ENCODE data around the gene MTX2.
"Not testable (repeated sequence)": the region's sequence is repeated elsewhere in the genome, so short reads cannot be mapped to it uniquely, and the experiment has no call there.

MTX2 gene

DNA sequence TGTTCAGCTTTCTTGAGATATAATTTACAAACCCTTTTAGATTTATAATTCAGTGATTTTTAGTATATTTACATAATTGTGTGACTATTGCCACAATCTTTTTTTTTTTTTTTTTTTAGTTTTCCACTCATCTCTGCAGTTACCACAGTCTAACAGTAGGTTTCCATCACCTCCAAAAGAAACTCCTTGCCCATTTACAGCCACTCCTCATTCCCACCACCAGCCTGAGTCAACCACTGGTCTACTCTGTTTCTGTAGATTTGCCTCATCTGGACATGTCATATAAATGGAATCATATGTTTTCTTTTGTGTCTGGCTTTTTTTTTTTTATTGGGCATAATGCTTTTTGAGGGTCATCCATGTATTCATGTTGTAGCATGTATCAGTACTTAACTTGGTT lies 16.1 kb downstream of the MTX2 start:
- Histone ChIP-seq H3K27me3 (ENCODE audit: control insufficient read depth, insufficient read depth, low read length) (no peaks in the 10 kb centered on the region), H3K4me1 (ENCODE audit: control insufficient read depth, insufficient read depth, low read length) (no peaks in the 10 kb centered on the region), H3K27ac (ENCODE audit: low read length) (no peak overlapping the region), H3K36me3 (ENCODE audit: control insufficient read depth, insufficient read depth, low read length) (no peaks in the 10 kb centered on the region), H3K9me3 (ENCODE audit: control insufficient read depth, insufficient read depth, low read length) (no peaks in the 10 kb centered on the region), H3K4me3 (ENCODE audit: low read length) (no peak overlapping the region)
- no peak for DNase-seq (ENCODE audit: low read depth, low spot score)

DNA sequence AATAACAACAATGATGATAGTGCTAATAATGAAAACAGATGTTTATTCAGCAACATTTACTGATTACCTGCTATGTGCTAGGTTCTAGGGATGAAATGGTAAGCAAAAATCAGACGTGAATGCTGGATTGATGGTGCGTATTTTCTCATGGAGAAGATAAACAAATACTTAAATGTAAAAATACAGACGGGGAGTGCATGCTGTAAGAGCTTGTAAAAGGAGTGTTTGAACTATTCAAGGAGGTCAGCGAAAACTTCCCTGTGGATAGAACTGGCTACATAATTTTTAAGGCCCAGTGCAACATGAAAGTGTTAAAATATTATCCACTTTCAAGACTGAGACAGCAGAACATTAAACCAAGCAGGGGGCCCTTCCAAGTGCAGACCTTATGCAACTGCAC lies 22.1 kb downstream of the MTX2 start:
- H3K9me3 ChIP-seq (ENCODE audit: control insufficient read depth, insufficient read depth, low read length) = no peaks in the 10 kb centered on the region
- no CpG with 5 or more reads among the region's 4 CpGs for WGBS (ENCODE audit: insufficient coverage, insufficient read length)

DNA sequence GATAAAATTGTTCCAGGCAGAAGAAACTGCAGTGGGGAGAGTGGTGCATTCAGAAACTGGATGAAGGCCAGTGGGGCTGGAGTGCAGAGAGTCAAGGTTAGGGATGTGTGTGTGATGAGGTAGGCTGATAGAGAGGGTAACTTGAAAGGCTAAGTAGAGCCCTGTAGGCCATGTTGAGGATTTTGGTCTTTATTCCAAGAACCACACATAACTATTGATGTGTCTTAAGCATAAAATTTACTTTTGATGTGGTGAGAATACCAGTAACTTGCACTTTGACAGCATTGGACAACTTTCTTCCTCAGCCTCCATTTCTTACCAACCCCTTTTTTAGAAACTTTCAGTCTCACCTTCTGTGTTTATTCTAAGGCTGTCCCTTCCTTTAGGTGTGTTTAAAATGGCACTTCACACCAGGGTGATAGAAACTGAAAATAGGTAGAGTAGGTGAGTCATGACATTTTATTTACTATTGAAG lies 22.6 kb downstream of the MTX2 start:
- H3K27ac ChIP-seq (ENCODE audit: low read length) = no peak overlapping the region
- DNase-seq (ENCODE audit: low read depth, low spot score) = no peak
- no peaks in the 10 kb centered on the region for H3K4me1 ChIP-seq (ENCODE audit: control insufficient read depth, insufficient read depth, low read length)
- no peaks in the 10 kb centered on the region for H3K27me3 ChIP-seq (ENCODE audit: control insufficient read depth, insufficient read depth, low read length)
- no peak overlapping the region for H3K4me3 ChIP-seq (ENCODE audit: low read length)
- no peaks in the 10 kb centered on the region for H3K36me3 ChIP-seq (ENCODE audit: control insufficient read depth, insufficient read depth, low read length)
- no peaks in the 10 kb centered on the region for H3K9me3 ChIP-seq (ENCODE audit: control insufficient read depth, insufficient read depth, low read length)

More for the DNA sequence above, 22.1 kb downstream of the MTX2 start:
- H3K27me3 ChIP-seq (ENCODE audit: control insufficient read depth, insufficient read depth, low read length) = no peaks in the 10 kb centered on the region
- DNase-seq (ENCODE audit: low read depth, low spot score) = no peak
- H3K4me1 ChIP-seq (ENCODE audit: control insufficient read depth, insufficient read depth, low read length) = no peaks in the 10 kb centered on the region
- H3K4me3 ChIP-seq (ENCODE audit: low read length) = no peak overlapping the region
- H3K36me3 ChIP-seq (ENCODE audit: control insufficient read depth, insufficient read depth, low read length) = no peaks in the 10 kb centered on the region
- H3K27ac ChIP-seq (ENCODE audit: low read length) = no peak overlapping the region

DNA sequence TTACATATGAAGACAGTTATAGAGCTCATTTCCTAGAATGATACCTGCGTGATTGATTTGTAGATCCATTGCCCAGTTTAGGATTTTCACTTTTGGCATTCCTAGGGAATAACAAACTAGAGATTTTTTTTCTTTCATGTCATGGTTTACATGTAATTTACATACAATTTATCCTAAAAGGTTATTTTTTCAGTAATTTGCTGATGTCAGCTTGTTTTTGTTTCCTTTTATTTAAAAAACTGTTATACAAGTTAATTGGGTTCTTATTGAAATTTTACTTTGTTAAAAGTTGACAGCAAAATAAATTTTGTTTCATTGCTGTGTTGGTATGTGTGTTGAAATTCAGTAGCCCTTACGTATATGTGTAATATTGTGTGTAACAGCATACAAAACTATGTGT lies 23.4 kb downstream of the MTX2 start:
- Histone ChIP-seq H3K36me3 (ENCODE audit: control insufficient read depth, insufficient read depth, low read length) (no peaks in the 10 kb centered on the region), H3K27me3 (ENCODE audit: control insufficient read depth, insufficient read depth, low read length) (no peaks in the 10 kb centered on the region), H3K9me3 (ENCODE audit: control insufficient read depth, insufficient read depth, low read length) (no peaks in the 10 kb centered on the region), H3K27ac (ENCODE audit: low read length) (no peak overlapping the region), H3K4me1 (ENCODE audit: control insufficient read depth, insufficient read depth, low read length) (no peaks in the 10 kb centered on the region), H3K4me3 (ENCODE audit: low read length) (no peak overlapping the region)
- WGBS (ENCODE audit: insufficient coverage, insufficient read length) = no CpG with 5 or more reads among the region's 2 CpGs
- DNase-seq (ENCODE audit: low read depth, low spot score) = no peak

DNA sequence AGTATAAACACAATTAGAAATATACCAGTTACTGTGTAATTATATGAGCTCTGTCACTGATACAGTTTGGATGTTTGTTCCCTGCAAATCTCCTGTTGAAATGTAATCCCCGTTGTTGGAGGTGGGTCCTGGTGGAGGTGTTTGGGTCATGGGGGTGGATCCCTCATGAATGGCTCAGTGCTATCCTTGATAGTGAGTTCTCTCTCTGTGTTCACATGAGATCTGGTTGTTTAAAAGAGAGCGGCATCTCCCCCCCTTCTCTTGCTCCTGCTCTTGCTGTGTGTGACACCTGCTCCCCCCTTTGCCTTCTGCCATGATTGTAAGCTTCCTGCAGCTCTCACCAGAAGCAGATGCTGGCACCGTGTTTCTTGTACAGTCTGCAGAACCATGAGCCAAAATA lies 24.1 kb downstream of the MTX2 start:
- H3K4me3 ChIP-seq (ENCODE audit: low read length) = no peak overlapping the region
- no CpG with 5 or more reads among the region's 3 CpGs for WGBS (ENCODE audit: insufficient coverage, insufficient read length)
- no peak for DNase-seq (ENCODE audit: low read depth, low spot score)
- no peaks in the 10 kb centered on the region for H3K4me1 ChIP-seq (ENCODE audit: control insufficient read depth, insufficient read depth, low read length)
- H3K36me3 ChIP-seq (ENCODE audit: control insufficient read depth, insufficient read depth, low read length) = no peaks in the 10 kb centered on the region
- no peaks in the 10 kb centered on the region for H3K27me3 ChIP-seq (ENCODE audit: control insufficient read depth, insufficient read depth, low read length)
- no peaks in the 10 kb centered on the region for H3K9me3 ChIP-seq (ENCODE audit: control insufficient read depth, insufficient read depth, low read length)
- no peak overlapping the region for H3K27ac ChIP-seq (ENCODE audit: low read length)

DNA sequence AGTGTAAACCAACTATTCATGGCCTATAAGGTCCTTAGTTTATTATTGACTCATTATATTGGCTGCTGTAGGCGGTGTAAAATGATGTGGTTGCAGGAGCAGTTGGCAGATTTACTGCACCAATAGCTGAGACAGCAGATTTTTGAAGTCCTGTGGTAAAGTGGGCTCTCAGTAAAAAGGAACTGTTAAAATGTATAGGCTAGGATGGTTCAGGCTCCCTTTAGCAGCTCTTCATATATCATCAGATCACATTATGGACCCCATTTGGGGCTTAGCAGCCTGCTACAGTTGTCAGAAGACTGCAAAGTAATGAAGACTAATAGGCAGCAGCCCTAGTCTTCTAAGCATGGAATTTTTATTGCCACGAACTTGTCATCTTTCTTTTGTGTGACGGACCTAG lies 27.8 kb downstream of the MTX2 start:
- no peak for DNase-seq (ENCODE audit: low read depth, low spot score)
- Histone ChIP-seq H3K4me3 (ENCODE audit: low read length) (no peak overlapping the region), H3K4me1 (ENCODE audit: control insufficient read depth, insufficient read depth, low read length) (no peaks in the 10 kb centered on the region), H3K27ac (ENCODE audit: low read length) (no peak overlapping the region), H3K36me3 (ENCODE audit: control insufficient read depth, insufficient read depth, low read length) (no peaks in the 10 kb centered on the region), H3K27me3 (ENCODE audit: control insufficient read depth, insufficient read depth, low read length) (no peaks in the 10 kb centered on the region), H3K9me3 (ENCODE audit: control insufficient read depth, insufficient read depth, low read length) (no peaks in the 10 kb centered on the region)
- WGBS (ENCODE audit: insufficient coverage, insufficient read length) = no CpG with 5 or more reads among the region's 3 CpGs

DNA sequence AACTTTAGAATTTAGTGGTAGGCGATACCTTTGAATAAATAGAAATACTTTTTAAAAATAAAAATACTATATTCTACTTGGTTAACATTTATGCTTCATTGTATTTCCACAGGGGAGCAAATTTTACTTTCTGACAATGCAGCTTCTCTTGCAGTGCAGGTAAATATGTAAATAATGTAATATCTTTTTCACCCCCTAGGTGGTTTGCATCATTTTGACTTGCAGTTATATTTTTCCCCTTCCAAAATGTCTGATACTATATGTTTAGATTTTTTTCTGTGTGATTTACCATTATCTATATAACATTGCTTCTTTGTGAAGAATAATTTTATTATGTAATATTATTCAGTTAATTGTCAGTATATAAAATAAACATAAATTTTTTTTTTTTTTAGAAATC lies 28.5 kb downstream of the MTX2 start:
- WGBS (ENCODE audit: insufficient coverage, insufficient read length) = no CpG with 5 or more reads among the region's 1 CpG
- H3K9me3 ChIP-seq (ENCODE audit: control insufficient read depth, insufficient read depth, low read length) = no peaks in the 10 kb centered on the region
- no peaks in the 10 kb centered on the region for H3K27me3 ChIP-seq (ENCODE audit: control insufficient read depth, insufficient read depth, low read length)
- no peaks in the 10 kb centered on the region for H3K4me1 ChIP-seq (ENCODE audit: control insufficient read depth, insufficient read depth, low read length)
- no peak for DNase-seq (ENCODE audit: low read depth, low spot score)
- H3K4me3 ChIP-seq (ENCODE audit: low read length) = no peak overlapping the region
- H3K36me3 ChIP-seq (ENCODE audit: control insufficient read depth, insufficient read depth, low read length) = no peaks in the 10 kb centered on the region
- no peak overlapping the region for H3K27ac ChIP-seq (ENCODE audit: low read length)

DNA sequence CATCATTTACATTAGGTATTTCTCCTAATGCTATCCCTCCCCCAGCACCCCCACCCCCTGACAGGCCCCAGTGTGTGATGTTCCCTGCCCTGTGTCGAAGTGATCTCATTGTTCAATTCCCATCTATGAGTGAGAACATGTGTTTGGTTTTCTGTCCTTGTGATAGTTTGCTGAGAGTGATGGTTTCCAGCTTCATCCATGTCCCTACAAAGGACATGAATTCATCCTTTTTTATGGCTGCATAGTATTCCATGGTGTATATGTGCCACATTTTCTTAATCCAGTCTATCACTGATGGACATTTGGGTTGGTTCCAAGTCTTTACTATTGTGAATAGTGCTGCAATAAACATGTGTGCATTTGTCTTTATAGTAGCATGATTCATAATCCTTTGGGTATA lies 36.8 kb downstream of the MTX2 start:
- H3K4me1 ChIP-seq (ENCODE audit: control insufficient read depth, insufficient read depth, low read length); H3K9me3 ChIP-seq (ENCODE audit: control insufficient read depth, insufficient read depth, low read length); H3K27me3 ChIP-seq (ENCODE audit: control insufficient read depth, insufficient read depth, low read length); H3K4me3 ChIP-seq (ENCODE audit: low read length); H3K36me3 ChIP-seq (ENCODE audit: control insufficient read depth, insufficient read depth, low read length); H3K27ac ChIP-seq (ENCODE audit: low read length); DNase-seq (ENCODE audit: low read depth, low spot score): not testable (repeated sequence)
- no CpG with 5 or more reads among the region's 1 CpG for WGBS (ENCODE audit: insufficient coverage, insufficient read length)

DNA sequence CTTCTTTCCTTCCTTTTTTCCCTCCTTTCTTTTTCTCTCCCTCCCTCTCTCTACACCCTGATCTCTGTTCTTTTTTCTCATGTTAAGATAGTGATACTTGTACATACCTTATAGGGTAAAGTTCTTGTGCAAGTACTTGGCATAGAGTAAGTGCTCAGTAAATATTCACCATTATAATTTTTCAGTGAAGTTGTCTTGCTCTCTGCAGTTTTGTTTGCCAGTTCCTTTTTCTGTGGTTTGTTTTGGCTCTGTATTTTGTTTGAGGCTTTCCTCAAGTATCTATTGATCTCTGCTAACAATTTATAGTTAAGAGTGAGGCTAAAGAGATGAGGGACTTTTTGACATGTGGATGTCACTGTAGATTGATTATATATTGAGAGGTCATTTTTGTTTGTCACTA lies 48.0 kb downstream of the MTX2 start:
- no peak for DNase-seq (ENCODE audit: low read depth, low spot score)
- no peaks in the 10 kb centered on the region for H3K36me3 ChIP-seq (ENCODE audit: control insufficient read depth, insufficient read depth, low read length)
- no peak overlapping the region for H3K4me3 ChIP-seq (ENCODE audit: low read length)
- H3K27me3 ChIP-seq (ENCODE audit: control insufficient read depth, insufficient read depth, low read length) = no peaks in the 10 kb centered on the region
- no peaks in the 10 kb centered on the region for H3K9me3 ChIP-seq (ENCODE audit: control insufficient read depth, insufficient read depth, low read length)
- no peak overlapping the region for H3K27ac ChIP-seq (ENCODE audit: low read length)
- H3K4me1 ChIP-seq (ENCODE audit: control insufficient read depth, insufficient read depth, low read length) = peaks cover 1% of the 10 kb centered on the region; the same call in 1 of the 2 replicates

DNA sequence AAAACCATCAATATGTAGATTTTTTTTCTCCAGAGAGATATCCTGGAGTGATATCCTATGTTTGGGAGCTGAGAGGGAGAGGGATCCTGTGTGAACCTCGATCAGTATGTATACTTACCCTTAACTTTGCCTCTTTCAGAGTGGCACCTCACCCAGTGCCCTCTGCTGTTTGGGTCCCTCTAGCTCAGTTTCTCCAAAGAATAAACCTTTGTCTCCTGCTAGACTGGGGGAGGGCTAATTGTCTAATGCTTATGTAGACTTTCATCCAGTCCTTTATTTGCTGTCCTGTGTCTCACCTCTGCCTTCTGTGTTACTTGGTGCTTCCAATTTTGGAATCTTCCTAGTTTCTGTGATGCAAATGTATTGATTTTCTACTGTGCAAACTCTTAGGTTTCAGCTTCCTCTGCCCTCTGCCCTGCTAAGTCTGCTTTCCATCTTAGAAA lies 48.4 kb downstream of the MTX2 start:
- no CpG with 5 or more reads among the region's 1 CpG for WGBS (ENCODE audit: insufficient coverage, insufficient read length)

DNA sequence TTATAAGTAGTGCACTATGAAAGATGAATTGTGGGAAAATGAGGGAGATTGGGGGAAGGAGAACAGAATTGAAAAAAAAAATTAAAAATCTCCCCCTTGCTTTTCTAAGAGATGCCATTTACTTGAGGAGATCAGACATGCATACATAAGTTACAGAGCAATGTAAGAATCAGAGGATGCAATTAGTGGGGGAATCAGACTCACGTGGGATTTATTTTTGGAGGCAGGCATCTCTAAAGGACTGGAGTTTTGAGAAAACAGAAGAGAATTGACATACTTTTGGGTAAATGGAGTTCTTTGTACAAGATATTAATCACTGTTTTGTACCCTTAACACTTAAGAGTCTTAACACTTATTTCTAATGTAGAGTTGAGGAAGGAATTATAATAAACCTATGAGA lies 52.7 kb downstream of the MTX2 start:
- H3K27ac ChIP-seq (ENCODE audit: low read length) = no peak overlapping the region
- H3K27me3 ChIP-seq (ENCODE audit: control insufficient read depth, insufficient read depth, low read length) = no peaks in the 10 kb centered on the region
- no peaks in the 10 kb centered on the region for H3K9me3 ChIP-seq (ENCODE audit: control insufficient read depth, insufficient read depth, low read length)
- H3K4me1 ChIP-seq (ENCODE audit: control insufficient read depth, insufficient read depth, low read length) = peaks cover 1% of the 10 kb centered on the region; the same call in 1 of the 2 replicates
- no CpG with 5 or more reads among the region's 1 CpG for whole genome bisulfite sequencing (ENCODE audit: insufficient coverage, insufficient read length)
- DNase-seq (ENCODE audit: low read depth, low spot score) = no peak
- no peaks in the 10 kb centered on the region for H3K36me3 ChIP-seq (ENCODE audit: control insufficient read depth, insufficient read depth, low read length)
- no peak overlapping the region for H3K4me3 ChIP-seq (ENCODE audit: low read length)

More for the DNA sequence above, 48.4 kb downstream of the MTX2 start:
- DNase-seq (ENCODE audit: low read depth, low spot score) = no peak
- Histone ChIP-seq H3K27ac (ENCODE audit: low read length) (no peak overlapping the region), H3K36me3 (ENCODE audit: control insufficient read depth, insufficient read depth, low read length) (no peaks in the 10 kb centered on the region), H3K4me1 (ENCODE audit: control insufficient read depth, insufficient read depth, low read length) (peaks cover 1% of the 10 kb centered on the region; the same call in 1 of the 2 replicates), H3K4me3 (ENCODE audit: low read length) (no peak overlapping the region), H3K27me3 (ENCODE audit: control insufficient read depth, insufficient read depth, low read length) (no peaks in the 10 kb centered on the region), H3K9me3 (ENCODE audit: control insufficient read depth, insufficient read depth, low read length) (no peaks in the 10 kb centered on the region)

Data from iPS DF 6.9 (cell line).